Mesendoderm (in vitro differentiated cells): Measurements from ENCODE around the gene TOPAZ1.
A peak's percentile ranks its signal among the peaks of the same experiment; 100 is the strongest.

Experiments
- DNase-seq: peaks from one replicate; pipeline ENCODE4 v3.0.0; 2013
- H2AK5ac ChIP-seq: 2 replicates; pipeline ENCODE4 v1.6.1; 2013; ENCODE audit warnings: low read length, inconsistent platforms
- H2BK120ac ChIP-seq: 2 replicates; pipeline ENCODE4 v1.6.1; 2013; ENCODE audit warnings: low read depth, mild to moderate bottlenecking, low read length, moderate library complexity, mixed read lengths
- H2BK15ac ChIP-seq: replicated peaks from 2 replicates; pipeline ENCODE4 v1.6.1; 2013; ENCODE audit warnings: low read depth, mild to moderate bottlenecking, moderate library complexity
- H2BK5ac ChIP-seq: 2 replicates; pipeline ENCODE4 v1.6.1; 2013; ENCODE audit warnings: low read length, inconsistent platforms
- H3K18ac ChIP-seq: 2 replicates; pipeline ENCODE4 v1.6.1; 2013; ENCODE audit warnings: mild to moderate bottlenecking, low read length, mixed read lengths
- H3K23ac ChIP-seq: one replicate; pipeline ENCODE4 v1.6.1; 2013; ENCODE audit warnings: low read length
- H3K27ac ChIP-seq: 2 replicates; pipeline ENCODE4 v1.5.1; 2013; ENCODE audit warnings: low read depth, mild to moderate bottlenecking, inconsistent platforms, low read length, moderate library complexity
- H3K27me3 ChIP-seq: 2 replicates; pipeline ENCODE4 v1.6.1; 2013; ENCODE audit warnings: low read length, control low read depth, mild to moderate bottlenecking, inconsistent platforms; ENCODE audit not compliant: insufficient read depth, poor library complexity
- H3K36me3 ChIP-seq: 2 replicates; pipeline ENCODE4 v1.6.1; 2013; ENCODE audit warnings: low read length, inconsistent platforms; ENCODE audit not compliant: control insufficient read depth, insufficient read depth
- H3K4ac ChIP-seq: one replicate; pipeline ENCODE4 v1.6.1; 2013; ENCODE audit warnings: low read depth, mild to moderate bottlenecking, low read length, moderate library complexity
- H3K4me1 ChIP-seq: 2 replicates; pipeline ENCODE4 v1.6.1; 2013; ENCODE audit warnings: low read depth, low read length, inconsistent platforms; ENCODE audit not compliant: control insufficient read depth
- H3K4me2 ChIP-seq: 2 replicates; pipeline ENCODE4 v1.6.1; 2013; ENCODE audit warnings: low read length
- H3K4me3 ChIP-seq: 2 replicates; pipeline ENCODE4 v1.5.1; 2013; ENCODE audit warnings: mild to moderate bottlenecking, low read length
- H3K56ac ChIP-seq: one replicate; pipeline ENCODE4 v1.6.1; 2013; ENCODE audit warnings: low read length
- H3K79me1 ChIP-seq: 2 replicates; pipeline ENCODE4 v1.6.1; 2013; ENCODE audit warnings: low read length, inconsistent platforms
- H3K79me2 ChIP-seq: 2 replicates; pipeline ENCODE4 v1.6.1; 2013; ENCODE audit warnings: mild to moderate bottlenecking, low read length; ENCODE audit not compliant: control insufficient read depth, insufficient read depth
- H3K9ac ChIP-seq: 2 replicates; pipeline ENCODE4 v1.6.1; 2013; ENCODE audit warnings: low read length, inconsistent platforms
- H4K5ac ChIP-seq: one replicate; pipeline ENCODE4 v1.6.1; 2013; ENCODE audit warnings: low read length
- H4K8ac ChIP-seq: one replicate; pipeline ENCODE4 v1.6.1; 2013; ENCODE audit warnings: low read depth, mild to moderate bottlenecking, control low read depth, low read length, moderate library complexity
- WGBS: extraction: QIAGEN DNeasy Blood & Tissue Kit; methylation state at CpG from one replicate; pipeline ENCODE4 v1.1.7; 2013; ENCODE audit warnings: low lambda C conversion rate, missing lambda C conversion rate; ENCODE audit not compliant: insufficient coverage; ENCODE audit errors: extremely low coverage; 5-methylcytosine and 5-hydroxymethylcytosine counted together

The TOPAZ1 gene

DNA sequence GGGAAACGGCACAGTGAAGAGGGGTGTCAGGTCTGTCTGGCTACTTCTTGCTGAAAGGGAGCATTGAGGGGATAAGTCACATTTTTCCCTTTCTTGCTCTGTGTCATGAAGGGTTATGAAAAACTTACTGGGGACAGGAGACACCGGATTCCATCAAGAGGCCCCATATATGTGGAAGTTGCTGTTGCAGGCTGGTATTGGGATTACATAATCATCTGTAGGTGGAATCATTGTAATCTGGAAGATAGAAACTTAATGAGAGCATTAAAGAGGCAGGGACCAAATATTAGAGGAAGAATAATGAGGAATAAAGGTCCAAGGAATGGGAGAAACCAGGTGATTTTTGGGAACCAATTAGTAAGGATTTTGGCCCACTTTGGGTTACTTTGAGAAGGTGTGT is 92.6 kb downstream of the TOPAZ1 start:
- Histone ChIP-seq H4K5ac (no peak overlapping the region), H3K4ac (no peak overlapping the region), H2BK15ac (no peak overlapping the region), H3K4me2 (no peak overlapping the region), H3K36me3 (no peaks in the 10 kb centered on the region), H3K79me1 (no peaks in the 10 kb centered on the region), H3K4me1 (no peaks in the 10 kb centered on the region), H2BK5ac (no peak overlapping the region), H3K27me3 (no peaks in the 10 kb centered on the region), H3K79me2 (no peaks in the 10 kb centered on the region), H3K18ac (no peak overlapping the region), H2BK120ac (no peak overlapping the region), H2AK5ac (no peak overlapping the region), H3K23ac (no peak overlapping the region), H3K56ac (no peak overlapping the region), H4K8ac (no peak overlapping the region), H3K4me3 (no peak overlapping the region), H3K27ac (no peak overlapping the region), H3K9ac (no peak overlapping the region)
- DNase-seq = no peak
- no CpG with 5 or more reads among the region's 2 CpGs for WGBS

DNA sequence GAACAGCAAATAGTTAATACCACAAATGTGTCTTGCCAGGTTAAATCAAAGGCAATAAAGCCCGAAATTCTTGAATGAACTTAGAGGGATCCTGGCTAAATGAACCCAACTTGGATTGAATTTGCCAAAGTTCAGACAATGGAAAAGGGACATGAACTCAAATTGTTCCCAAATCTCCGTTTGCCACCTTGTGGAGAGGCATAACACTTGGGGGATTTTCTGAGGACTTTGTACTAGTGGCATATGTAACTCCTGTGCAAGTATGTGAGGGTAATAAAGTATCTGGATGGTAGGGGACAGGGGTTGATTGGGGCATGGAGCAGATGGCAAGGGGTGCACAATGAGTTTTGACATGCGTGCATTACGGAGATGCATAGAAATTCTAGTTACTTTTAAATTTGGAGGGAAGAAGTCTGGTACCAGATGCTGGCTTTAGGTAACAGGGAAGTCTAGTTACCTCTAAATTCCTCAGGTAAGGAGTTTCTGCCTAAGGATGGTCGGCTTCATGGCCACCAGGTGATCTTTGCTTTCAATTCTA is 95.6 kb downstream of the TOPAZ1 start:
- no peaks in the 10 kb centered on the region for H3K79me1 ChIP-seq
- DNase-seq = peak; percentile 63
- WGBS = no CpG with 5 or more reads among the region's 5 CpGs
- H3K18ac ChIP-seq = no peak overlapping the region
- peak overlapping the region; percentile 100 for H3K56ac ChIP-seq
- no peaks in the 10 kb centered on the region for H3K4me1 ChIP-seq
- H3K27ac ChIP-seq = no peak overlapping the region
- H3K4me3 ChIP-seq = no peak overlapping the region
- peak overlapping the region; percentile 94 for H3K9ac ChIP-seq
- peak overlapping the region; percentile 44 for H3K4me2 ChIP-seq
- H3K27me3 ChIP-seq = no peaks in the 10 kb centered on the region
- H4K8ac ChIP-seq = no peak overlapping the region
- H3K79me2 ChIP-seq = no peaks in the 10 kb centered on the region
- no peak overlapping the region for H2BK15ac ChIP-seq
- H2AK5ac ChIP-seq = no peak overlapping the region
- H2BK120ac ChIP-seq = no peak overlapping the region
- H3K36me3 ChIP-seq = no peaks in the 10 kb centered on the region
- H3K23ac ChIP-seq = no peak overlapping the region
- no peak overlapping the region for H4K5ac ChIP-seq
- peak overlapping the region; percentile 6 for H3K4ac ChIP-seq
- no peak overlapping the region for H2BK5ac ChIP-seq

DNA sequence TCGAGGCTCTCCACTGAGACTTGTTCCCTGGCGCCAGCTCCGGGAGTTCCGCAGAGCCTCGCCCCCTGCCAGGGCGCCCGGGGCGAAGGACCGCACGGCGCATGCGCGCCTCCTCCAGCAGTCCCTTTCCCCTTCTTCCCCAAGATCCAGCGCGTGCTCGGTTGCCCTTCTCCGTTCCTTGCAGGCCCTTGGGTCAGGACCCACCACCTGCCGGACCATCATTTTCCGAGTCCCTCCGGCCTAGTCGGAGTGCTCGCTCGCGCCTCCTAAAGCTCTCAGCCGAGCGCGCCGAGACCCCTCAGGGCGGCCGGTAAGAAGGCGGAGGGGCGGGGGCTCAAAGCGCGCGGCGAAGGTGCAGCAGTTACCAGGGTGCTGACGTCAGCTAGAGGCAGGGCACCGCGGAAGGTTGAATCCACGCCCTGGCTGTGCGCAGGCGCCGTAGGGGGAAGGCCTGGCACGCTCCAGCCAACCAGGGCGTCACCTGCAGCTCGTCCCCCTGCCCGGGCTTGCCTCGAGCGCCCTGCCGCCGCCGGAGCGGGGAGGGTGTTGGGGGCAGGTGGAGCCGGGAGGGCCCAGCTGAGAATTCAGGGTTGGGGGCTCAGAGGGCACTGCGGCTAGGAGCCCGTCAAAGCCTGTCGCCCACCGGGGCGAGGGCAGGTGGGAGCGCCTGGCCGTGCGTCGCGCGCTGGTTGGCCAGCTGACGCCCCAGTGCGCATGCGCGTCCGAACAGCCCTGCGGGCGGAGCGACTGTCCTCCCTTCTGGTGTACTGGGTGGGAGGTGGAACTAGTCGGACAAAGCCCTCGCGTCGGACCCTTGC is 96.5 kb downstream of the TOPAZ1 start, which contains the start of gene TCAIM:
Gene TCAIM, plus strand, starts transcription at position 757 of the 818 bp plus-strand sequence. CDS start 16,017 bp downstream, outside the sequence.
- H3K79me2 ChIP-seq = no peaks in the 10 kb centered on the region
- H3K4me2 ChIP-seq = peak within 1 kb of the TSS; percentile 70
- H2BK5ac ChIP-seq = peak within 1 kb of the TSS; percentile 95
- no peaks in the 10 kb centered on the region for H3K4me1 ChIP-seq
- H3K4ac ChIP-seq = peak within 1 kb of the TSS; percentile 10
- H2BK15ac ChIP-seq = no peak within 1 kb of the TSS
- WGBS = no CpG with 5 or more reads among the region's 77 CpGs
- no peak within 1 kb of the TSS for H4K8ac ChIP-seq
- no peaks in the 10 kb centered on the region for H3K36me3 ChIP-seq
- H3K27ac ChIP-seq = peak within 1 kb of the TSS; percentile 96
- peak within 1 kb of the TSS; percentile 94 for H3K9ac ChIP-seq
- no peak within 1 kb of the TSS for H2BK120ac ChIP-seq
- peak; percentile 99 for DNase-seq
- no peak within 1 kb of the TSS for H4K5ac ChIP-seq
- H3K4me3 ChIP-seq = peak within 1 kb of the TSS; percentile 90
- H3K23ac ChIP-seq = no peak within 1 kb of the TSS
- no peaks in the 10 kb centered on the region for H3K27me3 ChIP-seq
- H3K56ac ChIP-seq = peak within 1 kb of the TSS; percentile 100
- H3K79me1 ChIP-seq = no peaks in the 10 kb centered on the region
- peak within 1 kb of the TSS; percentile 55 for H3K18ac ChIP-seq
- H2AK5ac ChIP-seq = no peak within 1 kb of the TSS

DNA sequence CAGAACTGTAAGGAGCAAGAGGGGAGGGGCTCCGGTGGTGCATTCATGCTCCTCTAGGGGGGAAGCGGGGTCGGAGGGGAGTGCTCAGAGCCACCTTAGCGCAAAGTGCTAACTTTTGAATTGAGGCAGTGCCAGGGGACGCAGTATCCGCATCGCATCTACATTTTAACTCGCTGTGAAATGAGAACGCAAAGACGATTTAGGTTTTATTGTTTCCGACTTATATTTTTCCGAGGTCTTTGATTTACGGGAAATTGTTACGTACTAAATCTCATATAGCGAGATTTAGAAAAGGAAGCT is 97.1 kb downstream of the TOPAZ1 start:
- no peak overlapping the region for H3K23ac ChIP-seq
- H2BK5ac ChIP-seq = no peak overlapping the region
- H3K4ac ChIP-seq = no peak overlapping the region
- peak overlapping the region; percentile 15 for H3K4me2 ChIP-seq
- no peak overlapping the region for H3K18ac ChIP-seq
- WGBS = no CpG with 5 or more reads among the region's 15 CpGs
- peak overlapping the region; percentile 96 for H3K27ac ChIP-seq
- no peaks in the 10 kb centered on the region for H3K4me1 ChIP-seq
- peak overlapping the region; percentile 62 for H3K4me3 ChIP-seq
- H2AK5ac ChIP-seq = no peak overlapping the region
- no peaks in the 10 kb centered on the region for H3K27me3 ChIP-seq
- no peak overlapping the region for H4K5ac ChIP-seq
- no peaks in the 10 kb centered on the region for H3K36me3 ChIP-seq
- no peak overlapping the region for H4K8ac ChIP-seq
- no peaks in the 10 kb centered on the region for H3K79me1 ChIP-seq
- H3K9ac ChIP-seq = peak overlapping the region; percentile 70
- H2BK15ac ChIP-seq = no peak overlapping the region
- no peak overlapping the region for H2BK120ac ChIP-seq
- DNase-seq = no peak
- H3K79me2 ChIP-seq = no peaks in the 10 kb centered on the region
- peak overlapping the region; percentile 100 for H3K56ac ChIP-seq

DNA sequence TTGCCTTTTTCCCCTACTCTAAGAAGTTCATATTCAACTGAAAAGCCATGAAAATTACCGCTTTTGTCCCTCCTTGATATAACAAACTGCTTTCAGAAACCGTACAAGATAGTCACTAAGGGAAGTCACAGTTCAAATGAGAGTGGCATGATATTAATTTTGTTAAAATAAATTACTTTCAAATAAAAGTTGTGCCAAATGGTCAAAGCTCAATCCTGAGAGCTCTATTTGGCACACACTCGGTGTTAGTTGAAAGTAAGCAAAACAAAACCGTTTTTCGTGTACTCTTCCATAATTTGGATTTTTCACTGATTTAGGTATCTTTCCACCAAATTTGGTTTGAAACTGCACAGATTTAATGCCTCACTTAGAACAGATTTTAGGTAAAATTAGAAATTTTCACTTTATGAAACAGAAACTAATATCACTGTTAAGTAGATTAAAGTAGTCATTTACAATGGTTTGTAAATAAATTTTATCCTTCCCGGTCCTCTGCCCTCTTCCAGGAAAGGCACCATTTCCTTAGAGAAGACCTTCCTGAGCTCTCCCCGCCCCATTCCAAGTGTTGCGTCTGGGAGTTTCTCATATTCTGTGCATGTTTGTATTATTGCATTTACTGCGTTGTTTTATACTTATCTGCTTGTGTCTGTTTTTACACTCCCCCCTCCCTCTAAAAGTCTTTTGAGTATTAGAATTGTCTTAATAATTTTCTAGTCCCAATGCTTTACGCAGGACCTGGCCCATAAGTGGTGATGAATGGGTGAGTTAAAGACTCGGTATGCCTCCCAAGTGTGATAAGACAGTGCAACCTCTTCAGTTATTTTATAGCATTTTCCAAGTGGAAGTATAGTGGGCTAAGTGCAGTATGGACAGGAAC is 97.7 kb downstream of the TOPAZ1 start:
- H3K4me2 ChIP-seq = peak overlapping the region; percentile 16
- no peak overlapping the region for H3K27ac ChIP-seq
- peak overlapping the region; percentile 70 for H3K9ac ChIP-seq
- no peaks in the 10 kb centered on the region for H3K27me3 ChIP-seq
- no peak for DNase-seq
- H2AK5ac ChIP-seq = no peak overlapping the region
- H4K5ac ChIP-seq = no peak overlapping the region
- H3K4me3 ChIP-seq = peak overlapping the region; percentile 62
- H2BK120ac ChIP-seq = no peak overlapping the region
- no peaks in the 10 kb centered on the region for H3K79me2 ChIP-seq
- no peak overlapping the region for H3K23ac ChIP-seq
- no peaks in the 10 kb centered on the region for H3K36me3 ChIP-seq
- H3K4ac ChIP-seq = no peak overlapping the region
- H4K8ac ChIP-seq = no peak overlapping the region
- no peak overlapping the region for H3K56ac ChIP-seq
- no CpG with 5 or more reads among the region's 11 CpGs for WGBS
- H3K18ac ChIP-seq = no peak overlapping the region
- no peaks in the 10 kb centered on the region for H3K4me1 ChIP-seq
- no peak overlapping the region for H2BK15ac ChIP-seq
- H3K79me1 ChIP-seq = no peaks in the 10 kb centered on the region
- no peak overlapping the region for H2BK5ac ChIP-seq
